Liver (tissue), 9 donors: ENCODE results near the gene NXPH1. TPM values are rescaled to one million over a fixed set of nuclear protein-coding genes. Genes with fewer than 3 reads are reported as not detected.

Source experiments
- DNase-seq: peaks from one replicate; pipeline ENCODE4 v3.0.0-alpha.2; 2017; ENCODE audit warnings: low spot score
- H3K27ac ChIP-seq, 2 donors: one replicate each; pipeline ENCODE4 v1.7.0; 2013; ENCODE audit warnings: inconsistent platforms in 2 of 2, low read length in 2 of 2, control low read depth in 1 of 2, low read depth in 1 of 2, mild to moderate bottlenecking in 1 of 2
- H3K27me3 ChIP-seq, 4 donors: one replicate each; pipeline versions ENCODE4 v1.6.1 to v1.7.0; 2013; ENCODE audit warnings: low read length in 3 of 4, inconsistent platforms in 1 of 4, mild to moderate bottlenecking in 1 of 4, moderate library complexity in 1 of 4; ENCODE audit not compliant: control insufficient read depth in 4 of 4, insufficient read depth in 4 of 4
- H3K36me3 ChIP-seq, 4 donors: one replicate each; pipeline versions ENCODE4 v1.6.1 to v1.7.0; 2013; ENCODE audit warnings: low read length in 3 of 4, mild to moderate bottlenecking in 3 of 4, low read depth in 1 of 4, moderate library complexity in 1 of 4; ENCODE audit not compliant: control insufficient read depth in 4 of 4, insufficient read depth in 3 of 4
- H3K4me1 ChIP-seq, 4 donors: one replicate each; pipeline versions ENCODE4 v1.6.1 to v1.7.0; 2013; ENCODE audit warnings: low read length in 3 of 4, mild to moderate bottlenecking in 3 of 4, moderate library complexity in 1 of 4; ENCODE audit not compliant: control insufficient read depth in 4 of 4, insufficient read depth in 4 of 4
- H3K4me3 ChIP-seq, 3 donors: one replicate each; pipeline versions ENCODE4 v1.6.1 to v1.7.0; 2013; ENCODE audit warnings: low read length in 3 of 3, control low read depth in 1 of 3, low read depth in 1 of 3, mild to moderate bottlenecking in 1 of 3
- H3K9ac ChIP-seq, 2 donors: one replicate each; pipeline ENCODE4 v1.7.0; 2013; ENCODE audit warnings: low read length in 2 of 2, mild to moderate bottlenecking in 2 of 2, moderate library complexity in 2 of 2, control low read depth in 1 of 2, low read depth in 1 of 2
- H3K9me3 ChIP-seq, 4 donors: one replicate each; pipeline versions ENCODE4 v1.6.1 to v1.7.0; 2013; ENCODE audit warnings: low read length in 3 of 4; ENCODE audit not compliant: control insufficient read depth in 4 of 4
- ATF3 ChIP-seq: IDR thresholded peaks from 2 replicates; pipeline ENCODE4 v1.6.1; 2016; ENCODE audit warnings: antibody characterized with exemption
- CTCF ChIP-seq: fragments of 150-350 bp; IDR thresholded peaks from 2 replicates; pipeline ENCODE4 v1.5.1; 2017; ENCODE audit warnings: improper control_type of control experiment, low read depth, low read length; ENCODE audit not compliant: missing input control
- EGR1 ChIP-seq, 2 donors: IDR thresholded peaks; 2 replicates each; pipeline ENCODE4 v1.6.1; 2016 to 2018; ENCODE audit warnings: antibody characterized with exemption in 2 of 2, low read depth in 2 of 2
- FOXA1 ChIP-seq: IDR thresholded peaks from 2 replicates; pipeline ENCODE4 v1.6.1; 2016; ENCODE audit warnings: antibody characterized with exemption
- FOXA2 ChIP-seq: IDR thresholded peaks from 2 replicates; pipeline ENCODE4 v1.6.1; 2016; ENCODE audit warnings: antibody characterized with exemption
- GABPA ChIP-seq, 2 donors: IDR thresholded peaks in 1 of 2; conservative IDR thresholded peaks in 1 of 2; 2 replicates each; pipeline ENCODE4 v1.6.1; 2016; ENCODE audit warnings: antibody characterized with exemption in 2 of 2, mild to moderate bottlenecking in 1 of 2, moderate library complexity in 1 of 2
- HNF4A ChIP-seq, 2 donors: conservative IDR thresholded peaks; 2 replicates each; pipeline ENCODE4 v1.6.1; 2016; ENCODE audit warnings: antibody characterized with exemption in 2 of 2, mild to moderate bottlenecking in 2 of 2
- HNF4G ChIP-seq: IDR thresholded peaks from 2 replicates; pipeline ENCODE4 v1.6.1; 2016; ENCODE audit warnings: antibody characterized with exemption
- JUND ChIP-seq, 2 donors: IDR thresholded peaks; 2 replicates each; pipeline ENCODE4 v1.6.1; 2016; ENCODE audit warnings: antibody characterized with exemption in 2 of 2
- MAX ChIP-seq: IDR thresholded peaks from 2 replicates; pipeline ENCODE4 v1.6.1; 2016; ENCODE audit warnings: antibody characterized with exemption
- NR2F2 ChIP-seq: IDR thresholded peaks from 2 replicates; pipeline ENCODE4 v1.6.1; 2016; ENCODE audit warnings: antibody characterized with exemption
- RAD21 ChIP-seq, 2 donors: IDR thresholded peaks; 2 replicates each; pipeline ENCODE4 v1.6.1; 2016; ENCODE audit warnings: antibody characterized with exemption in 2 of 2, mild to moderate bottlenecking in 2 of 2
- REST ChIP-seq: IDR thresholded peaks from 2 replicates; pipeline ENCODE4 v1.6.1; 2016; ENCODE audit warnings: antibody characterized with exemption, mild to moderate bottlenecking
- RXRA ChIP-seq, 2 donors: IDR thresholded peaks; 2 replicates each; pipeline ENCODE4 v1.6.1; 2017 to 2018; ENCODE audit warnings: antibody characterized with exemption in 2 of 2, mild to moderate bottlenecking in 1 of 2
- SP1 ChIP-seq: IDR thresholded peaks from 2 replicates; pipeline ENCODE4 v1.6.1; 2018; ENCODE audit warnings: antibody characterized with exemption, mild to moderate bottlenecking
- TAF1 ChIP-seq: conservative IDR thresholded peaks from 2 replicates; pipeline ENCODE4 v1.6.1; 2016; ENCODE audit warnings: antibody characterized with exemption, mild to moderate bottlenecking
- YY1 ChIP-seq: IDR thresholded peaks from 2 replicates; pipeline ENCODE4 v1.6.1; 2016; ENCODE audit warnings: antibody characterized with exemption, mild to moderate bottlenecking
- WGBS: extraction: QIAGEN DNeasy Blood & Tissue Kit; methylation state at CpG from one replicate; pipeline ENCODE4 v1.1.7; 2013; 5-methylcytosine and 5-hydroxymethylcytosine counted together
- polyA plus RNA-seq, 2 donors: library from polyadenylated mRNA; stranded (reverse) in 1 of 2; unstranded in 1 of 2; fragments of 200-250 nt in 1 of 2; fragments of >200 nt in 1 of 2; fragmentation: Nextera tagmentation in 1 of 2; extraction: Ambion mirVana in 1 of 2; gene quantifications; one replicate each; pipeline versions ENCODE4 v1.2.1 to v1.2.3, GENCODE V29; 2013 to 2015
- total RNA-seq, 2 donors: library from RNA; depleted of rRNA; stranded (reverse); fragments of >200 nt; gene quantifications; one replicate each; pipeline ENCODE4 v1.2.3, GENCODE V29; 2014
- donor health status: healthy.
- donor health status: healthy.
- donor health status: healthy.
- donor health status: healthy.
- donor health status: healthy.

NXPH1 gene
- total and polyA plus RNA-seq, 4 donors: not detected

GRCh38 chr7:8669501-8669851 lies 236.1 kb downstream of the NXPH1 start:
- no peak for DNase-seq
- no peaks in the 10 kb centered on the region for H3K27me3 ChIP-seq
- no peaks in the 10 kb centered on the region for H3K9me3 ChIP-seq
- TF ChIP-seq HNF4A (conservative IDR thresholded peaks at IDR 0.05) (no peak), FOXA2 (no peak), NR2F2 (no peak), MAX (no peak), JUND (IDR thresholded peaks at IDR 0.05) (no peak), EGR1 (IDR thresholded peaks at IDR 0.05; ENCODE audit: low read depth in 2 of 2) (no peak), RXRA (IDR thresholded peaks at IDR 0.05) (no peak), TAF1 (no peak), ATF3 (no peak), GABPA (IDR thresholded peaks at IDR 0.05 in 1 of 2, conservative IDR thresholded peaks at IDR 0.05 in 1 of 2) (no peak), REST (no peak), RAD21 (IDR thresholded peaks at IDR 0.05) (no peak), YY1 (no peak), HNF4G (no peak), CTCF (no peak)
- no peak overlapping the region for H3K4me3 ChIP-seq
- no peaks in the 10 kb centered on the region for H3K36me3 ChIP-seq
- H3K9ac ChIP-seq: no peak overlapping the region
- H3K4me1 ChIP-seq: no peaks in the 10 kb centered on the region
- H3K27ac ChIP-seq: no peak overlapping the region

GRCh38 chr7:8684426-8684825 lies 251.0 kb downstream of the NXPH1 start:
- no peaks in the 10 kb centered on the region for H3K9me3 ChIP-seq
- 49% methylated on average over 4 of the region's 4 CpGs for WGBS
- no peak overlapping the region for H3K27ac ChIP-seq
- H3K4me3 ChIP-seq: no peak overlapping the region
- no peaks in the 10 kb centered on the region for H3K27me3 ChIP-seq
- no peak overlapping the region for H3K9ac ChIP-seq
- H3K4me1 ChIP-seq: no peaks in the 10 kb centered on the region
- H3K36me3 ChIP-seq: no peaks in the 10 kb centered on the region
- DNase-seq: no peak
- TF ChIP-seq RAD21 (IDR thresholded peaks at IDR 0.05) (no peak), HNF4G (no peak), NR2F2 (no peak), FOXA2 (no peak), GABPA (IDR thresholded peaks at IDR 0.05 in 1 of 2, conservative IDR thresholded peaks at IDR 0.05 in 1 of 2) (no peak), REST (no peak), ATF3 (no peak), FOXA1 (no peak), EGR1 (IDR thresholded peaks at IDR 0.05; ENCODE audit: low read depth in 2 of 2) (no peak), SP1 (no peak), YY1 (no peak), CTCF (no peak), HNF4A (conservative IDR thresholded peaks at IDR 0.05) (no peak), MAX (no peak)
